HepG2 (cell line): ENCODE results near the gene IL1A. TPM values are rescaled to one million over a fixed set of nuclear protein-coding genes. Genes with fewer than 3 reads are reported as not detected.
A peak's percentile ranks its signal among the peaks of the same experiment; 100 is the strongest.

ENCODE experiments used
- ELK4 ChIP-seq: sonication (generic); formaldehyde crosslinking; IDR thresholded peaks from 2 replicates; pipeline ENCODE4 v1.9.0; 2021; ENCODE audit warnings: missing genetic modification reagents, borderline replicate concordance
- FOXP1 ChIP-seq, 2 experiments: fragments of 450-650 bp in 1 of 2; IDR thresholded peaks; 2 replicates each; pipeline ENCODE4 v1.6.1; 2017 to 2018; ENCODE audit warnings: antibody characterized with exemption in 1 of 2
- HINFP ChIP-seq: sonication (generic); formaldehyde crosslinking; IDR thresholded peaks from 2 replicates; pipeline ENCODE4 v1.4.0; 2020; ENCODE audit warnings: low read depth, mild to moderate bottlenecking, missing genetic modification reagents
- RERE ChIP-seq: IDR thresholded peaks from 2 replicates; pipeline ENCODE4 v1.6.1; 2016; ENCODE audit warnings: low read depth, missing genetic modification reagents, missing compliant biosample characterization
- SKI ChIP-seq: fragments of 450-650 bp; IDR thresholded peaks from one replicate; pipeline ENCODE4 v1.6.1; 2018; ENCODE audit warnings: mild to moderate bottlenecking; ENCODE audit not compliant: partially characterized antibody
- SP5 ChIP-seq: IDR thresholded peaks from 2 replicates; pipeline ENCODE4 v1.6.1; 2016; ENCODE audit warnings: low read depth, borderline replicate concordance
- ZBTB21 ChIP-seq: sonication (generic); formaldehyde crosslinking; IDR thresholded peaks from 2 replicates; pipeline ENCODE4 v1.4.0; 2020; ENCODE audit warnings: missing genetic modification reagents
- ZBTB40 ChIP-seq, 2 experiments: fragments of 450-650 bp in 1 of 2; sonication (generic) in 1 of 2; formaldehyde crosslinking in 1 of 2; IDR thresholded peaks; 2 replicates each; pipeline versions ENCODE4 v1.6.1 to v1.8.0; 2016 to 2022; ENCODE audit warnings: antibody characterized with exemption in 1 of 2, mild to moderate bottlenecking in 1 of 2, missing genetic modification reagents in 1 of 2
- ZNF780A ChIP-seq: sonication (generic); formaldehyde crosslinking; IDR thresholded peaks from 2 replicates; pipeline ENCODE4 v1.8.0; 2022; ENCODE audit warnings: mild to moderate bottlenecking, missing genetic modification reagents, moderate library complexity
- polyA plus RNA-seq, 8 experiments: library from polyadenylated mRNA; depleted of rRNA in 3 of 8; stranded (reverse) in 7 of 8; unstranded in 1 of 8; fragments of >200 nt; fragmentation: Illumina TruSeq in 4 of 8; extraction: Trizol in 4 of 8; gene quantifications; 2 replicates each; pipeline versions ENCODE4 v1.2.1 to v1.2.3, GENCODE V29; 2011 to 2016; ENCODE audit warnings: low read depth in 4 of 8, missing spikeins in 1 of 8, mixed read lengths in 1 of 8; ENCODE audit not compliant: insufficient read depth in 1 of 8
- total RNA-seq, 5 experiments: library from RNA; depleted of rRNA; stranded (reverse); fragments of >200 nt; fragmentation: Illumina TruSeq; extraction: Trizol; gene quantifications; 2 replicates each; pipeline ENCODE4 v1.2.3, GENCODE V29; 2016; ENCODE audit warnings: low read depth in 1 of 5

IL1A gene
- total and polyA plus RNA-seq, 2 of the 13 experiments (the other 11 are each of a cell fraction or from before 2014, with no cell fraction given), result not detected

- TF ChIP-seq ELK4 (CRISPR knock-in tag) (no peak), ZNF780A (CRISPR knock-in tag) (no peak), RERE (CRISPR knock-in tag) (no peak; the same call in 1 of the 2 replicates), FOXP1 (IDR thresholded peaks at IDR 0.05) (no peak), FOXP1 (CRISPR knock-in tag; IDR thresholded peaks at IDR 0.05) (peak; percentile 54; the same call in 1 of the 2 replicates), SKI (peak; percentile 94), ZBTB21 (CRISPR knock-in tag) (no peak; the same call in 1 of the 2 replicates), HINFP (CRISPR knock-in tag) (no peak), ZBTB40 (IDR thresholded peaks at IDR 0.05) (no peak), ZBTB40 (CRISPR knock-in tag; IDR thresholded peaks at IDR 0.05) (no peak), SP5 (no peak)
These were observed 19.6 kb upstream of the IL1A start (continued) for GRCh38 chr2:112803691-112804521.
